Measurements from ENCODE around the gene FANCE. TPM values are rescaled to one million over a fixed set of nuclear protein-coding genes. Genes with fewer than 3 reads are reported as not detected.

FANCE gene
- total and polyA plus RNA-seq, 2 experiments from 2014 or later: 5.4 to 25.5 TPM

DNA sequence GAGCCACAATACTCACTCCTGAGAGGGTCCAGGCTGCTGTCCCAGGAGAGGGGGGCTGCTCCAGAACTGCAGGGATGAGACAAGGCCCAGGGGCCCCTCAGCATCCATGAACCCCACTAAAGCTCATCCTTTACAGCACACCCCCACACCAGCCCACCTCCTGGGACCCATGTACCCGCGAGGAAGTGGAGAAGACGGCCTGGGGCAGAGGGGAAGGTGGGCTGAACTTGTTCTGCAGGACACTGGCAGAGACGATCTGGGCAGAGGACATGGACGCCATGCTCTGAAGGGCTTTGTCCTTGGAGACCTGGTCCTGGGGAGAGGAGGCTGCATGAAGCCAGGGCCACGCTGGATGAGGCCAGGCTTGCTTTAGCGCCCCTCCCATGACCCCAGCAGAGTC is 26.1 kb downstream of the FANCE start:
- H4K20me1 ChIP-seq (replicated peaks; ENCODE audit: insufficient read depth): peaks cover 3% of the 10 kb centered on the region; the same call in 1 of the 2 replicates
- no peaks in the 10 kb centered on the region for H3K79me2 ChIP-seq (replicated peaks; ENCODE audit: insufficient read depth)
- H3F3A ChIP-seq (replicated peaks; ENCODE audit: low read depth): peaks cover 13% of the 10 kb centered on the region
- Mint-ChIP-seq H3K9me3 (no peaks in the 10 kb centered on the region; the same call in 1 of the 3 replicates), H3K27me3 (ENCODE audit: insufficient read depth, low read depth, poor library complexity) (peaks cover 34% of the 10 kb centered on the region), H3K27ac (no peak overlapping the region; the same call in none of the 2 replicates), H3K4me3 (no peak overlapping the region), H3K4me1 (peaks cover 11% of the 10 kb centered on the region), H3K36me3 (ENCODE audit: low read depth) (peaks cover 42% of the 10 kb centered on the region)
- H3K4me2 ChIP-seq: no peak overlapping the region
- H3K4me1 ChIP-seq (ENCODE audit: insufficient read depth): no peaks in the 10 kb centered on the region
- H3K9me2 ChIP-seq (ENCODE audit: insufficient read depth): no peaks in the 10 kb centered on the region
- ATAC-seq: no peak
- DNase-seq (ENCODE audit: low spot score): no peak
- no peak overlapping the region for H2AFZ ChIP-seq
- TF ChIP-seq JUNB (IDR thresholded peaks at IDR 0.05; ENCODE audit: unreplicated experiment) (no peak), EZH2phosphoT487 (IDR thresholded peaks at IDR 0.05; ENCODE audit: unreplicated experiment) (no peak), EZH2 (IDR thresholded peaks at IDR 0.05; ENCODE audit: low read depth, unreplicated experiment) (no peak), CREB1 (CRISPR knock-in tag; IDR thresholded peaks at IDR 0.05; ENCODE audit: low read depth) (no peak), ZNF331 (CRISPR knock-in tag; IDR thresholded peaks at IDR 0.05; ENCODE audit: low read depth) (no peak), ZNF114 (CRISPR knock-in tag; IDR thresholded peaks at IDR 0.05) (no peak), NANOG (IDR thresholded peaks at IDR 0.05; ENCODE audit: borderline replicate concordance) (no peak), POLR2AphosphoS5 (IDR thresholded peaks at IDR 0.05; ENCODE audit: low read depth) (no peak), STAT1 (IDR thresholded peaks at IDR 0.05; ENCODE audit: unreplicated experiment) (no peak)
- TF ChIP-seq, protein P1, sequence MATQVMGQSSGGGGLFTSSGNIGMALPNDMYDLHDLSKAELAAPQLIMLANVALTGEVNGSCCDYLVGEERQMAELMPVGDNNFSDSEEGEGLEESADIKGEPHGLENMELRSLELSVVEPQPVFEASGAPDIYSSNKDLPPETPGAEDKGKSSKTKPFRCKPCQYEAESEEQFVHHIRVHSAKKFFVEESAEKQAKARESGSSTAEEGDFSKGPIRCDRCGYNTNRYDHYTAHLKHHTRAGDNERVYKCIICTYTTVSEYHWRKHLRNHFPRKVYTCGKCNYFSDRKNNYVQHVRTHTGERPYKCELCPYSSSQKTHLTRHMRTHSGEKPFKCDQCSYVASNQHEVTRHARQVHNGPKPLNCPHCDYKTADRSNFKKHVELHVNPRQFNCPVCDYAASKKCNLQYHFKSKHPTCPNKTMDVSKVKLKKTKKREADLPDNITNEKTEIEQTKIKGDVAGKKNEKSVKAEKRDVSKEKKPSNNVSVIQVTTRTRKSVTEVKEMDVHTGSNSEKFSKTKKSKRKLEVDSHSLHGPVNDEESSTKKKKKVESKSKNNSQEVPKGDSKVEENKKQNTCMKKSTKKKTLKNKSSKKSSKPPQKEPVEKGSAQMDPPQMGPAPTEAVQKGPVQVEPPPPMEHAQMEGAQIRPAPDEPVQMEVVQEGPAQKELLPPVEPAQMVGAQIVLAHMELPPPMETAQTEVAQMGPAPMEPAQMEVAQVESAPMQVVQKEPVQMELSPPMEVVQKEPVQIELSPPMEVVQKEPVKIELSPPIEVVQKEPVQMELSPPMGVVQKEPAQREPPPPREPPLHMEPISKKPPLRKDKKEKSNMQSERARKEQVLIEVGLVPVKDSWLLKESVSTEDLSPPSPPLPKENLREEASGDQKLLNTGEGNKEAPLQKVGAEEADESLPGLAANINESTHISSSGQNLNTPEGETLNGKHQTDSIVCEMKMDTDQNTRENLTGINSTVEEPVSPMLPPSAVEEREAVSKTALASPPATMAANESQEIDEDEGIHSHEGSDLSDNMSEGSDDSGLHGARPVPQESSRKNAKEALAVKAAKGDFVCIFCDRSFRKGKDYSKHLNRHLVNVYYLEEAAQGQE (IDR thresholded peaks at IDR 0.05; ENCODE audit: unreplicated experiment): no peak
- TF ChIP-seq, protein P2, sequence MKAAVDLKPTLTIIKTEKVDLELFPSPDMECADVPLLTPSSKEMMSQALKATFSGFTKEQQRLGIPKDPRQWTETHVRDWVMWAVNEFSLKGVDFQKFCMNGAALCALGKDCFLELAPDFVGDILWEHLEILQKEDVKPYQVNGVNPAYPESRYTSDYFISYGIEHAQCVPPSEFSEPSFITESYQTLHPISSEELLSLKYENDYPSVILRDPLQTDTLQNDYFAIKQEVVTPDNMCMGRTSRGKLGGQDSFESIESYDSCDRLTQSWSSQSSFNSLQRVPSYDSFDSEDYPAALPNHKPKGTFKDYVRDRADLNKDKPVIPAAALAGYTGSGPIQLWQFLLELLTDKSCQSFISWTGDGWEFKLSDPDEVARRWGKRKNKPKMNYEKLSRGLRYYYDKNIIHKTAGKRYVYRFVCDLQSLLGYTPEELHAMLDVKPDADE (IDR thresholded peaks at IDR 0.05): no peak
- TF ChIP-seq, protein P3, sequence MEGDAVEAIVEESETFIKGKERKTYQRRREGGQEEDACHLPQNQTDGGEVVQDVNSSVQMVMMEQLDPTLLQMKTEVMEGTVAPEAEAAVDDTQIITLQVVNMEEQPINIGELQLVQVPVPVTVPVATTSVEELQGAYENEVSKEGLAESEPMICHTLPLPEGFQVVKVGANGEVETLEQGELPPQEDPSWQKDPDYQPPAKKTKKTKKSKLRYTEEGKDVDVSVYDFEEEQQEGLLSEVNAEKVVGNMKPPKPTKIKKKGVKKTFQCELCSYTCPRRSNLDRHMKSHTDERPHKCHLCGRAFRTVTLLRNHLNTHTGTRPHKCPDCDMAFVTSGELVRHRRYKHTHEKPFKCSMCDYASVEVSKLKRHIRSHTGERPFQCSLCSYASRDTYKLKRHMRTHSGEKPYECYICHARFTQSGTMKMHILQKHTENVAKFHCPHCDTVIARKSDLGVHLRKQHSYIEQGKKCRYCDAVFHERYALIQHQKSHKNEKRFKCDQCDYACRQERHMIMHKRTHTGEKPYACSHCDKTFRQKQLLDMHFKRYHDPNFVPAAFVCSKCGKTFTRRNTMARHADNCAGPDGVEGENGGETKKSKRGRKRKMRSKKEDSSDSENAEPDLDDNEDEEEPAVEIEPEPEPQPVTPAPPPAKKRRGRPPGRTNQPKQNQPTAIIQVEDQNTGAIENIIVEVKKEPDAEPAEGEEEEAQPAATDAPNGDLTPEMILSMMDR (conservative IDR thresholded peaks at IDR 0.05; ENCODE audit: low read depth in 2 of 2): no peak
- TF ChIP-seq, protein P4, sequence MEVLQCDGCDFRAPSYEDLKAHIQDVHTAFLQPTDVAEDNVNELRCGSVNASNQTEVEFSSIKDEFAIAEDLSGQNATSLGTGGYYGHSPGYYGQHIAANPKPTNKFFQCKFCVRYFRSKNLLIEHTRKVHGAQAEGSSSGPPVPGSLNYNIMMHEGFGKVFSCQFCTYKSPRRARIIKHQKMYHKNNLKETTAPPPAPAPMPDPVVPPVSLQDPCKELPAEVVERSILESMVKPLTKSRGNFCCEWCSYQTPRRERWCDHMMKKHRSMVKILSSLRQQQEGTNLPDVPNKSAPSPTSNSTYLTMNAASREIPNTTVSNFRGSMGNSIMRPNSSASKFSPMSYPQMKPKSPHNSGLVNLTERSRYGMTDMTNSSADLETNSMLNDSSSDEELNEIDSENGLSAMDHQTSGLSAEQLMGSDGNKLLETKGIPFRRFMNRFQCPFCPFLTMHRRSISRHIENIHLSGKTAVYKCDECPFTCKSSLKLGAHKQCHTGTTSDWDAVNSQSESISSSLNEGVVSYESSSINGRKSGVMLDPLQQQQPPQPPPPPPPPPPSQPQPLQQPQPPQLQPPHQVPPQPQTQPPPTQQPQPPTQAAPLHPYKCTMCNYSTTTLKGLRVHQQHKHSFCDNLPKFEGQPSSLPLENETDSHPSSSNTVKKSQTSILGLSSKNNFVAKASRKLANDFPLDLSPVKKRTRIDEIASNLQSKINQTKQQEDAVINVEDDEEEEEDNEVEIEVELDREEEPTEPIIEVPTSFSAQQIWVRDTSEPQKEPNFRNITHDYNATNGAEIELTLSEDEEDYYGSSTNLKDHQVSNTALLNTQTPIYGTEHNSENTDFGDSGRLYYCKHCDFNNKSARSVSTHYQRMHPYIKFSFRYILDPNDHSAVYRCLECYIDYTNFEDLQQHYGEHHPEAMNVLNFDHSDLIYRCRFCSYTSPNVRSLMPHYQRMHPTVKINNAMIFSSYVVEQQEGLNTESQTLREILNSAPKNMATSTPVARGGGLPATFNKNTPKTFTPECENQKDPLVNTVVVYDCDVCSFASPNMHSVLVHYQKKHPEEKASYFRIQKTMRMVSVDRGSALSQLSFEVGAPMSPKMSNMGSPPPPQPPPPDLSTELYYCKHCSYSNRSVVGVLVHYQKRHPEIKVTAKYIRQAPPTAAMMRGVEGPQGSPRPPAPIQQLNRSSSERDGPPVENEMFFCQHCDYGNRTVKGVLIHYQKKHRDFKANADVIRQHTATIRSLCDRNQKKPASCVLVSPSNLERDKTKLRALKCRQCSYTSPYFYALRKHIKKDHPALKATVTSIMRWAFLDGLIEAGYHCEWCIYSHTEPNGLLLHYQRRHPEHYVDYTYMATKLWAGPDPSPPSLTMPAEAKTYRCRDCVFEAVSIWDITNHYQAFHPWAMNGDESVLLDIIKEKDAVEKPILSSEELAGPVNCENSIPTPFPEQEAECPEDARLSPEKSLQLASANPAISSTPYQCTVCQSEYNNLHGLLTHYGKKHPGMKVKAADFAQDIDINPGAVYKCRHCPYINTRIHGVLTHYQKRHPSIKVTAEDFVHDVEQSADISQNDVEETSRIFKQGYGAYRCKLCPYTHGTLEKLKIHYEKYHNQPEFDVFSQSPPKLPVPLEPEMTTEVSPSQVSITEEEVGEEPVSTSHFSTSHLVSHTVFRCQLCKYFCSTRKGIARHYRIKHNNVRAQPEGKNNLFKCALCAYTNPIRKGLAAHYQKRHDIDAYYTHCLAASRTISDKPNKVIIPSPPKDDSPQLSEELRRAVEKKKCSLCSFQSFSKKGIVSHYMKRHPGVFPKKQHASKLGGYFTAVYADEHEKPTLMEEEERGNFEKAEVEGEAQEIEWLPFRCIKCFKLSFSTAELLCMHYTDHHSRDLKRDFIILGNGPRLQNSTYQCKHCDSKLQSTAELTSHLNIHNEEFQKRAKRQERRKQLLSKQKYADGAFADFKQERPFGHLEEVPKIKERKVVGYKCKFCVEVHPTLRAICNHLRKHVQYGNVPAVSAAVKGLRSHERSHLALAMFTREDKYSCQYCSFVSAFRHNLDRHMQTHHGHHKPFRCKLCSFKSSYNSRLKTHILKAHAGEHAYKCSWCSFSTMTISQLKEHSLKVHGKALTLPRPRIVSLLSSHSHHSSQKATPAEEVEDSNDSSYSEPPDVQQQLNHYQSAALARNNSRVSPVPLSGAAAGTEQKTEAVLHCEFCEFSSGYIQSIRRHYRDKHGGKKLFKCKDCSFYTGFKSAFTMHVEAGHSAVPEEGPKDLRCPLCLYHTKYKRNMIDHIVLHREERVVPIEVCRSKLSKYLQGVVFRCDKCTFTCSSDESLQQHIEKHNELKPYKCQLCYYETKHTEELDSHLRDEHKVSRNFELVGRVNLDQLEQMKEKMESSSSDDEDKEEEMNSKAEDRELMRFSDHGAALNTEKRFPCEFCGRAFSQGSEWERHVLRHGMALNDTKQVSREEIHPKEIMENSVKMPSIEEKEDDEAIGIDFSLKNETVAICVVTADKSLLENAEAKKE (CRISPR knock-in tag; IDR thresholded peaks at IDR 0.05): no peak
- H3K36me3 ChIP-seq (ENCODE audit: insufficient read depth): 0 out of 2 replicates have a peak, but pooled peaks cover 6% of the 10 kb centered on the region
- H3K27ac ChIP-seq (ENCODE audit: low read depth): no peak overlapping the region
- H3K27me3 ChIP-seq (ENCODE audit: insufficient read depth): no peaks in the 10 kb centered on the region
- H3K4me3 ChIP-seq: no peak overlapping the region
